BJ (cell line): Measurements from ENCODE around the gene PIK3C2A. TPM values are rescaled to one million over a fixed set of nuclear protein-coding genes. Genes with fewer than 3 reads are reported as not detected.
"Not testable (repeated sequence)": the region's sequence is repeated elsewhere in the genome, so short reads cannot be mapped to it uniquely, and the experiment has no call there.

Source experiments
- CTCF ChIA-PET: fragments of 350-600 bp; formaldehyde crosslinking; extraction: SDS; loops from one replicate; lab custom pipeline; 2021; ENCODE audit warnings: antibody characterized with exemption, inconsistent platforms; lab: Yijun Ruan, JAX
- POLR2A ChIA-PET: fragments of 300-600 bp; sonication (Branson Sonifier 250); formaldehyde crosslinking; extraction: SDS; loops from one replicate; lab custom pipeline; 2021; ENCODE audit warnings: antibody characterized with exemption; lab: Charles Lee
- DNase-seq: peaks from one replicate; pipeline ENCODE4 v3.0.0-alpha.2; 2011; ENCODE audit warnings: low read depth
- H3K27me3 ChIP-seq: 2 replicates; pipeline ENCODE4 v1.6.0; 2011; ENCODE audit warnings: low read length; ENCODE audit not compliant: control insufficient read depth, insufficient read depth
- H3K36me3 ChIP-seq: 2 replicates; pipeline ENCODE4 v1.5.1; 2011; ENCODE audit warnings: low read length; ENCODE audit not compliant: control insufficient read depth, insufficient read depth
- H3K4me3 ChIP-seq: 2 replicates; pipeline ENCODE4 v1.5.1; 2011; ENCODE audit warnings: low read depth, mild to moderate bottlenecking, control low read depth, low read length
- polyA plus RNA-seq: library from polyadenylated mRNA; depleted of rRNA; stranded (reverse); fragments of >200 nt; gene quantifications from 2 replicates; pipeline ENCODE4 v1.2.3, GENCODE V29; 2011
- TF ChIP-seq, protein P1 (sequence below): IDR thresholded peaks from 2 replicates; pipeline ENCODE4 v1.5.1; 2011; ENCODE audit warnings: low read depth, mild to moderate bottlenecking, control low read depth, inconsistent platforms, low read length, moderate library complexity; ENCODE audit not compliant: insufficient read depth

PIK3C2A gene
- polyA plus RNA-seq, 1 experiment = 13.2 TPM

- DNase-seq = no peak
- CTCF ChIA-PET = interaction anchor here (0.5 to 0.7 kb wide), 2 partner anchors 23 to 43 kb away, joined by 3 read pairs; partner anchors contain the start of gene NUCB2
- POLR2A ChIA-PET = no interaction called here
- H3K36me3 ChIP-seq = no peaks in the 10 kb centered on the region
- no peaks in the 10 kb centered on the region for H3K27me3 ChIP-seq
- no peak overlapping the region for H3K4me3 ChIP-seq
- TF ChIP-seq, protein P1, sequence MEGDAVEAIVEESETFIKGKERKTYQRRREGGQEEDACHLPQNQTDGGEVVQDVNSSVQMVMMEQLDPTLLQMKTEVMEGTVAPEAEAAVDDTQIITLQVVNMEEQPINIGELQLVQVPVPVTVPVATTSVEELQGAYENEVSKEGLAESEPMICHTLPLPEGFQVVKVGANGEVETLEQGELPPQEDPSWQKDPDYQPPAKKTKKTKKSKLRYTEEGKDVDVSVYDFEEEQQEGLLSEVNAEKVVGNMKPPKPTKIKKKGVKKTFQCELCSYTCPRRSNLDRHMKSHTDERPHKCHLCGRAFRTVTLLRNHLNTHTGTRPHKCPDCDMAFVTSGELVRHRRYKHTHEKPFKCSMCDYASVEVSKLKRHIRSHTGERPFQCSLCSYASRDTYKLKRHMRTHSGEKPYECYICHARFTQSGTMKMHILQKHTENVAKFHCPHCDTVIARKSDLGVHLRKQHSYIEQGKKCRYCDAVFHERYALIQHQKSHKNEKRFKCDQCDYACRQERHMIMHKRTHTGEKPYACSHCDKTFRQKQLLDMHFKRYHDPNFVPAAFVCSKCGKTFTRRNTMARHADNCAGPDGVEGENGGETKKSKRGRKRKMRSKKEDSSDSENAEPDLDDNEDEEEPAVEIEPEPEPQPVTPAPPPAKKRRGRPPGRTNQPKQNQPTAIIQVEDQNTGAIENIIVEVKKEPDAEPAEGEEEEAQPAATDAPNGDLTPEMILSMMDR = no peak
Measured at GRCh38 chr11:17233101-17233500, 25.3 kb upstream of the PIK3C2A start.

DNA sequence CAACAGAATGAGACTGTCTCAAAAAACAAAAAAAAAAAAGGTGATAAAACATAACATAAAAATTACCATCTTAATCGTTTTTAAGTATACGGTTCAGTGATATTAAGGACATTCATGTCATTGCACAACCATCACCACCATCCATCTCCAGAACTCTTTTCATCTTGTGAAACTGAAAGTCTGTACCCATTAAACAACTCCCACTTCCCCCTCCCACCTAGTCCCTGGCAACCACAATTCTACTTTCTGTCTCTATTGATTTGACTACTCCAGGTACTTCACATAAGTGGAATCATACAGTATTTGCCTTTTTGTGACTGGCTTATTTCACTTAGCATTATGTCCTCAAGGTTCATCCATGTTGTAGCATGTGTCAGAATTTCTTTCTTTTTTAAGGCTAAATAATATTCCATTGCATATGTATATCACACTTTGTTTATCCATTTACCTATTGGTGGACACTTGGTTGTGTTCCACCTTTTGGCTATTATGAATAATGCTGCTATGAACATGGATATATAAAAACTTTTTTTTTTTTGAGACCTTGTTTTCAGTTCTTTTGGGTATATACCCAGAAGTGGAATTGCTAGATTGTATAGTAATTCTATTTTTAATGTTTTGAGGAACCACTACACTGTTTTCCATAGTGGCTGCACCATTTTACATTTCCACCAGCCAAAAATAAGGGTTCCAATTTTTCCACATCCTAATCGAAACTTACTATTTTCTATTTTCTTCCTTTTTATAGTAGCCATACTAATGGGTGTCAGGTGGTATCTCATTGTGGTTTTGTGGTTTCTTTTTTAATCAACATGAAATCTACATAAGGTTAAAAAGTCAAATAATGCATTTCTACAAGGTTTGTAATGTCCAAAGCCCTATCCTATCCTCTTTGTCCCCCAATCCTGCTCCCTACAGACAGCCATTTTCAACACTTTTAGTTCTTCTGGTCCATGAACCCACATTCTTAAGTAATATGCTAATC is 23.4 kb upstream of the PIK3C2A start:
- no peak overlapping the region for H3K4me3 ChIP-seq
- H3K36me3 ChIP-seq = no peaks in the 10 kb centered on the region
- POLR2A ChIA-PET = no interaction called here
- H3K27me3 ChIP-seq = no peaks in the 10 kb centered on the region
- TF ChIP-seq, protein P1 = no peak
- DNase-seq = no peak
- CTCF ChIA-PET = interaction anchor here (0.8 to 2.7 kb wide), 24 partner anchors 7 to 297 kb away, joined by 3 to 26 read pairs (median 5); partner anchors contain the start of gene NUCB2

DNA sequence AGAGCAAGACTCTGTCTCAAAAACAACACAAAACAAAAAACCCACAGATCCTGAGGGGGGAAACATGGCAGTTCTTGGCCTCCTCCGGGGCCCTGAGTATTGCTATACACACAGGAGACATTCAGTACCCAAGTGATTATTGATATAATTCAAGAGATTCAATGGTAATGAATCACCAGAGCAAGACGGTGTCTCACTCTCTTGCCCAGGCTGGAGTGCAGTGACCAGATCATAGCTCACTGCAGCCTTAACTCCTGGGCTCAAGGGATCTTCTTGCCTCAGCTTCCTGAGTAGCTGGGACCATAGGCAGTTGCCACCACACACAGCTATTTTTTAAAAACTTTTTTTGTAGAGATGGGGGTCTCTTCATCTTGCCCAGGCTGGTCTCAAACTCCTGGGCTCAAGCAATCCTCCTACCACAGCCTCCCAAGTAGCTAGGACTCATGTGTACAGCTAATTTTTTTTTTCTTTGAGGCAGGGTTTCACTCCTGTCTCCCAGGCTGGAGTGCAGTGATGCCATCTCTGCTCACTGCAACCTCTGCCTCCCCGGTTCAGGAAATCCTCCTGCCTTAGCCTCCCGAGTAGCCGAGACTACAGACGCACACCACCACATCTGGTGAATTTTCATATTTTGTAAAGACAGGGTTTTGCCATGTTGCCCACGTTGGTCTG is 21.8 kb upstream of the PIK3C2A start:
- Histone ChIP-seq H3K36me3 (no peaks in the 10 kb centered on the region), H3K27me3 (no peaks in the 10 kb centered on the region), H3K4me3 (no peak overlapping the region)
- POLR2A ChIA-PET = no interaction called here
- CTCF ChIA-PET = interaction anchor here (0.5 to 2.7 kb wide), 34 partner anchors 8 to 456 kb away, joined by 3 to 26 read pairs (median 4); partner anchors contain the start of gene NUCB2
- no peak for DNase-seq
- TF ChIP-seq, protein P1 = no peak

- POLR2A ChIA-PET, H3K4me3 ChIP-seq, DNase-seq, H3K36me3 ChIP-seq, H3K27me3 ChIP-seq: not testable (repeated sequence)
- CTCF ChIA-PET = interaction anchor here (0.6 to 2.7 kb wide), 5 partner anchors 13 to 277 kb away, joined by 4 to 20 read pairs (median 7); no protein-coding TSS in a partner anchor
Measured at GRCh38 chr11:17228186-17228925, 20.6 kb upstream of the PIK3C2A start.

- H3K36me3 ChIP-seq = no peaks in the 10 kb centered on the region
- no peaks in the 10 kb centered on the region for H3K27me3 ChIP-seq
- TF ChIP-seq, protein P1 = no peak
- no peak overlapping the region for H3K4me3 ChIP-seq
- POLR2A ChIA-PET = interaction anchor here (0.7 kb wide), 1 partner anchor 12 kb away, joined by 5 read pairs; no protein-coding TSS in a partner anchor
- no peak for DNase-seq
- CTCF ChIA-PET = no interaction called here
Measured at GRCh38 chr11:17224727-17225126, 16.9 kb upstream of the PIK3C2A start.
